HUES64 (cell line): ENCODE results near the gene PREX1.
"Not testable (repeated sequence)": the region's sequence is repeated elsewhere in the genome, so short reads cannot be mapped to it uniquely, and the experiment has no call there.

Source experiments
- H3K27ac ChIP-seq: 2 replicates; pipeline ENCODE4 v1.7.0; 2013; ENCODE audit warnings: low read depth, low read length, inconsistent platforms
- H3K27me3 ChIP-seq: 2 replicates; pipeline ENCODE4 v1.6.1; 2013; ENCODE audit warnings: mild to moderate bottlenecking, low read length; ENCODE audit not compliant: insufficient read depth
- H3K36me3 ChIP-seq: 2 replicates; pipeline ENCODE4 v1.6.1; 2013; ENCODE audit warnings: mild to moderate bottlenecking, low read length; ENCODE audit not compliant: insufficient read depth
- H3K4me1 ChIP-seq: 2 replicates; pipeline ENCODE4 v1.6.1; 2013; ENCODE audit warnings: mild to moderate bottlenecking, low read length, moderate library complexity; ENCODE audit not compliant: insufficient read depth
- H3K4me3 ChIP-seq: 2 replicates; pipeline ENCODE4 v1.5.1; 2013; ENCODE audit warnings: mild to moderate bottlenecking, low read length, moderate library complexity
- H3K9ac ChIP-seq: 2 replicates; pipeline ENCODE4 v1.6.1; 2013; ENCODE audit warnings: mild to moderate bottlenecking, low read depth, low read length
- H3K9me3 ChIP-seq: 2 replicates; pipeline ENCODE4 v1.6.1; 2013; ENCODE audit warnings: low read depth, low read length; ENCODE audit not compliant: insufficient read depth
- WGBS: fragments of 150-250, 120-280 bp; methylation state at CpG from one replicate; pipeline ENCODE4 v1.1.7; 2013; ENCODE audit warnings: missing lambda C conversion rate; 5-methylcytosine and 5-hydroxymethylcytosine counted together

PREX1 gene

GRCh38 chr20:48818031-48818370, 9.8 kb downstream of the PREX1 start:
- Histone ChIP-seq H3K9ac (no peak overlapping the region), H3K27me3 (no peaks in the 10 kb centered on the region), H3K4me3 (no peak overlapping the region), H3K27ac (no peak overlapping the region), H3K36me3 (no peaks in the 10 kb centered on the region), H3K4me1 (no peaks in the 10 kb centered on the region), H3K9me3 (no peaks in the 10 kb centered on the region)
- 92% methylated on average over 7 of the region's 7 CpGs for WGBS

GRCh38 chr20:48817367-48818030, 10.3 kb downstream of the PREX1 start:
- Histone ChIP-seq H3K4me1 (no peaks in the 10 kb centered on the region), H3K27ac (no peak overlapping the region), H3K36me3 (no peaks in the 10 kb centered on the region)

DNA sequence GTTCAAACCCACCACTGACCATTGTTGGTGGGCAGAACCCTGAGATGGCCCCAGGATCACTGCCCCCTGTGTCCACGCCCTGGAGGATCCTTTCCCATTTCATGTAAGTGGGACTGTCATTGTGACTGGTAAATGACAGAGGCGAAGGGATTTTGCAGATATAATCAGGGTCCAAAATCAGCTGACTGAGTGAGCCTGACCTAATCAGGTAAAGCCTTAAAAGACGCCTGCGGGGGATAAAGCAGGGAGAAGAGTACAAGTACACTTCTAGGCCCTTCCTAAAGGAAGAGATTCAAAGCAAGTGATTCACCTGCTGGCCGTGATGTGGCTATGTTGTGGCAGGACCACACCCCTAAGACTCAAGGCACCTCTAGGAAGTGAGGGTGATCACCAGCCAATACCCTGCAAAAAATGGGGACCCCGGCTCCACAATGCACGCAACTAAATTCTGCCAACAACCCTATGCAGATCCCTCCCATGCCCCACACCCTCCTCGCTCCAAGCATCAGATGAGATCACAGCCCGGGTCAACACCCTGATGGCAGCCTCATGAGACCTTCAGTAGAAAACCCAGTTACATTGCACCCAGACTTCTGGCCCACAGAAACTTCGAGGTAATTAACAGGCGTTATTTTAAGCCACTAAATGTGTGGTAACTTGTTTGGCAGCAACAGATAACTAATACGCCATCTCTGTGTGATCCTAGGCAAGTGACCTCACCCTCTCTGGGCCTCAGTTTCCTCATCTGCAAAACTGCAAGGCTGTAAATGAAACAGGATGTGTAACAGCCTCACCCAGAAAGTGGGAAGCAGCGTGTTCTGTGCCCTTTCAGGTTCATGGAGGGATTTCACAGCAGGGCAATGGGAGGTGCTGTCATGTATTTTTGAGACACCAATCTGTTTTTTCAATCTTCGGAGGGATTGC, 11.3 kb downstream of the PREX1 start:
- Histone ChIP-seq H3K9ac (no peak overlapping the region), H3K36me3 (no peaks in the 10 kb centered on the region), H3K9me3 (no peaks in the 10 kb centered on the region), H3K4me1 (no peaks in the 10 kb centered on the region), H3K27ac (no peak overlapping the region), H3K27me3 (no peaks in the 10 kb centered on the region), H3K4me3 (no peak overlapping the region)
- WGBS, result 90% methylated on average over 14 of the region's 14 CpGs

More at GRCh38 chr20:48817367-48818030, 10.3 kb downstream of the PREX1 start:
- 97% methylated on average over 4 of the region's 4 CpGs for WGBS
- H3K27me3 ChIP-seq, result no peaks in the 10 kb centered on the region
- H3K9ac ChIP-seq, result no peak overlapping the region
- no peak overlapping the region for H3K4me3 ChIP-seq
- H3K9me3 ChIP-seq, result no peaks in the 10 kb centered on the region

- H3K36me3 ChIP-seq, result no peaks in the 10 kb centered on the region
- no peak overlapping the region for H3K9ac ChIP-seq
- no peaks in the 10 kb centered on the region for H3K9me3 ChIP-seq
- H3K27ac ChIP-seq, result no peak overlapping the region
- WGBS, result 93% methylated on average over 12 of the region's 12 CpGs
- no peaks in the 10 kb centered on the region for H3K4me1 ChIP-seq
- no peak overlapping the region for H3K4me3 ChIP-seq
- no peaks in the 10 kb centered on the region for H3K27me3 ChIP-seq
These were observed 12.3 kb downstream of the PREX1 start for GRCh38 chr20:48815537-48815936.

DNA sequence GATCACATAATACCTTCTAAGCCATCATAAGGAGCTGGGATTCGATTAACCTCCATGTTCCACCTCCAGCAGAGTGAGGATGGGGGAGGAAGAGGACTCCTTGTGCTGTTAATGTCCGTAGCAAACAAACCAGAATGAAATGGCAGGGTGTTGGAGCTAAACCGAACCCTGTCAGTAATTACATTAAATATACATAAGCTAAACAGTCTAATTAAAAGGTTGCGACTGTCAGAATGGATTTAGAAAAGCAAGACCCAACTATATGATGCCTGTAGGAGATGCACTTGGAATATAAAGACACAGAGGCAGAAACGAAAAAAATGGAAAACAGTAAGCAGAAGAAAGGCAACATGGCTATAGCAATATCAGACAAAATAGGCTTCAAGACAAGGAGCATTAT, 13.2 kb downstream of the PREX1 start:
- Histone ChIP-seq H3K27ac (no peak overlapping the region), H3K9me3 (no peaks in the 10 kb centered on the region), H3K27me3 (no peaks in the 10 kb centered on the region), H3K9ac (no peak overlapping the region), H3K36me3 (no peaks in the 10 kb centered on the region), H3K4me1 (no peaks in the 10 kb centered on the region), H3K4me3 (no peak overlapping the region)
- WGBS, result 86% methylated on average over 2 of the region's 5 CpGs

- 70% methylated on average over 5 of the region's 5 CpGs for whole genome bisulfite sequencing
- Histone ChIP-seq H3K9ac (no peak overlapping the region), H3K27me3 (no peaks in the 10 kb centered on the region), H3K9me3 (no peaks in the 10 kb centered on the region), H3K36me3 (no peaks in the 10 kb centered on the region), H3K4me3 (no peak overlapping the region), H3K27ac (no peak overlapping the region), H3K4me1 (no peaks in the 10 kb centered on the region)
These were observed 13.8 kb downstream of the PREX1 start for GRCh38 chr20:48813930-48814546.

DNA sequence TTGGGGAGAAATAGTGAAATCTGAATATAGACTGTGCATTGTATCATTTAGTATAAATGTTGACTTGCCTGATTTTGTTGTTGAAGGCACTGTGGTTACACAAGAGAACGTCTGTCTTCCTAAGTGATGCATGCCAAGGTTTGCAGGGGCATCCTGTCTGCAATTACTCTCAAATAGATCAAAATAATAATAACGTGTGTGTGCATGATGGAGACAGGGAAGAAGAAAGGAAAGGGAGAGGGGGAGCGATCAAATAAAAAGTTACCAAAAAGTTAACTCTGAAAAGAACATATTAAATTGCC, 14.4 kb downstream of the PREX1 start:
- Histone ChIP-seq H3K9ac (no peak overlapping the region), H3K27ac (no peak overlapping the region), H3K4me1 (no peaks in the 10 kb centered on the region), H3K36me3 (no peaks in the 10 kb centered on the region), H3K27me3 (no peaks in the 10 kb centered on the region), H3K9me3 (no peaks in the 10 kb centered on the region), H3K4me3 (no peak overlapping the region)
- 79% methylated on average over 1 of the region's 3 CpGs for WGBS

GRCh38 chr20:48812600-48813445, 15.0 kb downstream of the PREX1 start:
- Histone ChIP-seq H3K4me1 (no peaks in the 10 kb centered on the region), H3K4me3 (no peak overlapping the region), H3K9me3 (no peaks in the 10 kb centered on the region), H3K9ac (no peak overlapping the region), H3K27ac (no peak overlapping the region), H3K36me3 (no peaks in the 10 kb centered on the region), H3K27me3 (no peaks in the 10 kb centered on the region)
- 91% methylated on average over 14 of the region's 15 CpGs for WGBS

DNA sequence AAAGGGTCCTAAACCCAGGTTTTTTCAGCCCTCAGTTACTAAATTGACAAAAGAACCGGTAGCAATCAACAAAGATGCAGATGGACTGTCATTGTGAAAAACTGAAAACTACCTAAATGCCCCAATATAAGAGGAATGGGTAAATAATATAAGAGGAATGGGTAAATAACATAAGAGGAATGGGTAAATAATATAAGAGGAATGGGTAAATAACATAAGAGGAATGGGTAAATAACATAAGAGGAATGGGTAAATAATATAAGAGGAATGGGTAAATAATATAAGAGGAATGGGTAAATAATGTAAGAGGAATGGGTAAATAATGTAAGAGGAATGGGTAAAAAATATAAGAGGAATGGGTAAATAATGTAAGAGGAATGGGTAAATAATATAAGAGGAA, 15.7 kb downstream of the PREX1 start:
- not testable (repeated sequence) for H3K27ac ChIP-seq, H3K36me3 ChIP-seq, H3K27me3 ChIP-seq, H3K9me3 ChIP-seq, H3K4me1 ChIP-seq, H3K9ac ChIP-seq, H3K4me3 ChIP-seq
- WGBS, result 88% methylated on average over 1 of the region's 1 CpG

DNA sequence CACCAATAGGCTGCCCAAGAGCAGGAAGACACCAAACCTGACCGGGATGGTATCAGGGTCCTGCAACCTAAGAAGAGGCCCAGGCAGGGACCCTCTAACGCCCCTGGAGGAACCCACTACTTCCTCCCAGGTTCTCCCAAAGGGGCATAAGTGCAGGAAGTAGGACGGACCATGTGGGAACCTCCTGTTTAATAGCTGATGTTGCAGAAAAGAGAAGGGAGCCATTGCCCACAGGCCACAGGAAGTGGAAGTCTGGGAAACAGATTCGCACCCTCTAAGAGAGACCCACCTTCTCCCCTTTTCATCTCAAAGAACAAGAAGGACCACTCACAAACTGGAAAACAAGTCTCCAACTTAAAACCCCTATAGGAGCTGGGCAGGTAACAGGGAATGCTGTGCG, 18.1 kb downstream of the PREX1 start:
- H3K9me3 ChIP-seq, result no peaks in the 10 kb centered on the region
- WGBS, result 91% methylated on average over 5 of the region's 5 CpGs
- no peak overlapping the region for H3K9ac ChIP-seq
- no peak overlapping the region for H3K27ac ChIP-seq
- no peaks in the 10 kb centered on the region for H3K36me3 ChIP-seq
- H3K4me1 ChIP-seq, result no peaks in the 10 kb centered on the region
- H3K27me3 ChIP-seq, result no peaks in the 10 kb centered on the region
- no peak overlapping the region for H3K4me3 ChIP-seq
